ENCODE measurements around the gene PDC.

The PDC gene

GRCh38 chr1:186492531-186493291, 31.8 kb upstream of the PDC start:
- Histone ChIP-seq H3K9me3 (replicated peaks; ENCODE audit: insufficient read depth, low read length) (no peaks in the 10 kb centered on the region), H3K9ac (ENCODE audit: low read length) (no peak overlapping the region), H3F3A (ENCODE audit: insufficient read depth, low read length) (no peaks in the 10 kb centered on the region), H3K4me3 (ENCODE audit: low read length) (no peak overlapping the region), H3K27me3 (replicated peaks; ENCODE audit: insufficient read depth, low read length) (no peaks in the 10 kb centered on the region), H3K4me2 (ENCODE audit: low read depth, low read length) (no peak overlapping the region), H4K20me1 (ENCODE audit: insufficient read depth, low read length) (no peaks in the 10 kb centered on the region), H3K4me1 (ENCODE audit: low read length) (peaks cover 7% of the 10 kb centered on the region), H3K79me2 (ENCODE audit: low read length) (no peaks in the 10 kb centered on the region), H3K27ac (ENCODE audit: low read length) (no peak overlapping the region), H2AFZ (ENCODE audit: low read length) (no peak overlapping the region), H3K36me3 (replicated peaks; ENCODE audit: insufficient read depth, low read length) (no peaks in the 10 kb centered on the region), H3K9me2 (replicated peaks; ENCODE audit: insufficient read depth, low read length) (no peaks in the 10 kb centered on the region)
- TF ChIP-seq CTCF (IDR thresholded peaks at IDR 0.05; ENCODE audit: low read length) (no peak), EZH2 (optimal IDR thresholded peaks at IDR 0.05; ENCODE audit: low read depth, low read length) (no peak), EZH2phosphoT487 (IDR thresholded peaks at IDR 0.05; ENCODE audit: low read length) (no peak)
- DNase-seq = no peak

- no peak for DNase-seq
- Histone ChIP-seq H3K27me3 (replicated peaks; ENCODE audit: insufficient read depth, low read length) (no peaks in the 10 kb centered on the region), H3K79me2 (ENCODE audit: low read length) (no peaks in the 10 kb centered on the region), H4K20me1 (ENCODE audit: insufficient read depth, low read length) (no peaks in the 10 kb centered on the region), H2AFZ (ENCODE audit: low read length) (no peak overlapping the region), H3K4me3 (ENCODE audit: low read length) (no peak overlapping the region), H3F3A (ENCODE audit: insufficient read depth, low read length) (no peaks in the 10 kb centered on the region), H3K36me3 (replicated peaks; ENCODE audit: insufficient read depth, low read length) (no peaks in the 10 kb centered on the region), H3K9me3 (replicated peaks; ENCODE audit: insufficient read depth, low read length) (no peaks in the 10 kb centered on the region), H3K27ac (ENCODE audit: low read length) (no peak overlapping the region), H3K9ac (ENCODE audit: low read length) (no peak overlapping the region), H3K4me1 (ENCODE audit: low read length) (peaks cover 7% of the 10 kb centered on the region), H3K9me2 (replicated peaks; ENCODE audit: insufficient read depth, low read length) (no peaks in the 10 kb centered on the region), H3K4me2 (ENCODE audit: low read depth, low read length) (no peak overlapping the region)
- TF ChIP-seq EZH2phosphoT487 (IDR thresholded peaks at IDR 0.05; ENCODE audit: low read length) (no peak), CTCF (IDR thresholded peaks at IDR 0.05; ENCODE audit: low read length) (no peak), EZH2 (optimal IDR thresholded peaks at IDR 0.05; ENCODE audit: low read depth, low read length) (no peak)
These were observed 30.4 kb upstream of the PDC start for GRCh38 chr1:186491336-186491735.

- no peaks in the 10 kb centered on the region for H3K4me1 ChIP-seq (ENCODE audit: low read length)
- no peaks in the 10 kb centered on the region for H4K20me1 ChIP-seq (ENCODE audit: insufficient read depth, low read length)
- TF ChIP-seq EZH2 (optimal IDR thresholded peaks at IDR 0.05; ENCODE audit: low read depth, low read length) (no peak), EZH2phosphoT487 (IDR thresholded peaks at IDR 0.05; ENCODE audit: low read length) (no peak), CTCF (IDR thresholded peaks at IDR 0.05; ENCODE audit: low read length) (no peak)
- no peak overlapping the region for H2AFZ ChIP-seq (ENCODE audit: low read length)
- no peak overlapping the region for H3K27ac ChIP-seq (ENCODE audit: low read length)
- H3K4me3 ChIP-seq (ENCODE audit: low read length) = no peak overlapping the region
- H3K9ac ChIP-seq (ENCODE audit: low read length) = no peak overlapping the region
- H3K4me2 ChIP-seq (ENCODE audit: low read depth, low read length) = no peak overlapping the region
- DNase-seq = no peak
- H3K36me3 ChIP-seq (replicated peaks; ENCODE audit: insufficient read depth, low read length) = no peaks in the 10 kb centered on the region
- no peaks in the 10 kb centered on the region for H3F3A ChIP-seq (ENCODE audit: insufficient read depth, low read length)
- no peaks in the 10 kb centered on the region for H3K27me3 ChIP-seq (replicated peaks; ENCODE audit: insufficient read depth, low read length)
- H3K9me3 ChIP-seq (replicated peaks; ENCODE audit: insufficient read depth, low read length) = no peaks in the 10 kb centered on the region
- H3K9me2 ChIP-seq (replicated peaks; ENCODE audit: insufficient read depth, low read length) = no peaks in the 10 kb centered on the region
- no peaks in the 10 kb centered on the region for H3K79me2 ChIP-seq (ENCODE audit: low read length)
These were observed 26.2 kb upstream of the PDC start for GRCh38 chr1:186487163-186487562.
